ENCODE results near the gene BTNL9.

- TF ChIP-seq POLR2AphosphoS5 (IDR thresholded peaks at IDR 0.05; ENCODE audit: low read depth, low read length) (no peak), REST (IDR thresholded peaks at IDR 0.05; ENCODE audit: insufficient read depth in 1 of 2, low read depth in 2 of 2, low read length in 2 of 2) (no peak), TAF1 (IDR thresholded peaks at IDR 0.05; ENCODE audit: borderline replicate concordance, insufficient read depth, low read length) (no peak), SIN3A (IDR thresholded peaks at IDR 0.05; ENCODE audit: borderline replicate concordance, insufficient read depth, low read length) (no peak), FOXP2 (optimal IDR thresholded peaks at IDR 0.05; ENCODE audit: borderline replicate concordance, extremely low read depth, extremely low read length, insufficient read depth) (no peak)
Measured at GRCh38 chr5:181062631-181063030, 22.6 kb downstream of the BTNL9 start.
